HG03097 (cell line): ENCODE measurements around the gene IVD.

Source experiments
- ATAC-seq: cut with Tn5 transposase; IDR thresholded peaks from one replicate; pipeline ENCODE4 v1.9.1; 2021; ENCODE audit not compliant: unreplicated experiment, low FRiP score

The IVD gene

GRCh38 chr15:40436892-40437751, 31.5 kb downstream of the IVD start:
- no peak for ATAC-seq

GRCh38 chr15:40437752-40438687, 32.4 kb downstream of the IVD start:
- no peak for ATAC-seq

- no peak for ATAC-seq
Measured at GRCh38 chr15:40438712-40439111, 33.1 kb downstream of the IVD start.

GRCh38 chr15:40439461-40439959, 33.9 kb downstream of the IVD start:
- ATAC-seq, result no peak

GRCh38 chr15:40439960-40440742, 34.6 kb downstream of the IVD start:
- no peak for ATAC-seq

- ATAC-seq, result peak; percentile 81
Measured at GRCh38 chr15:40440743-40441564, 35.4 kb downstream of the IVD start, which contains the start of gene BAHD1. TSS of gene BAHD1 (plus strand) at chr15:40440953. CDS start at chr15:40458465, 17,512 bp downstream.

- no peak for ATAC-seq
Measured at GRCh38 chr15:40441565-40442531, 36.3 kb downstream of the IVD start.

GRCh38 chr15:40443255-40443654, 37.7 kb downstream of the IVD start:
- ATAC-seq, result no peak

- no peak for ATAC-seq
Measured at GRCh38 chr15:40443846-40444245, 38.3 kb downstream of the IVD start.

GRCh38 chr15:40444736-40445135, 39.1 kb downstream of the IVD start:
- no peak for ATAC-seq

GRCh38 chr15:40445421-40445922, 39.9 kb downstream of the IVD start:
- no peak for ATAC-seq

GRCh38 chr15:40446144-40446543, 40.5 kb downstream of the IVD start:
- no peak for ATAC-seq

GRCh38 chr15:40448354-40448753, 42.8 kb downstream of the IVD start:
- no peak for ATAC-seq

- ATAC-seq, result no peak
Measured at GRCh38 chr15:40449275-40449674, 43.7 kb downstream of the IVD start.

- no peak for ATAC-seq
Measured at GRCh38 chr15:40450047-40450446, 44.5 kb downstream of the IVD start.

GRCh38 chr15:40451527-40452158, 46.0 kb downstream of the IVD start:
- no peak for ATAC-seq

- no peak for ATAC-seq
Measured at GRCh38 chr15:40452296-40453090, 46.9 kb downstream of the IVD start.
